ENCODE measurements around the gene TOB2.

The TOB2 gene

GRCh38 chr22:41429951-41430332, 16.7 kb downstream of the TOB2 start:
- no peak overlapping the region for H2AFZ ChIP-seq (ENCODE audit: low read depth, low read length)
- H3K27me3 ChIP-seq (ENCODE audit: insufficient read depth, low read length): no peaks in the 10 kb centered on the region
- H3K4me1 ChIP-seq (ENCODE audit: insufficient read depth, low read length): no peaks in the 10 kb centered on the region
- H3K36me3 ChIP-seq (ENCODE audit: insufficient read depth, low read length): peaks cover 31% of the 10 kb centered on the region
- H3K9me3 ChIP-seq (ENCODE audit: low read length): no peaks in the 10 kb centered on the region
- H3K4me3 ChIP-seq (ENCODE audit: low read length): no peak overlapping the region

- H3K36me3 ChIP-seq (ENCODE audit: insufficient read depth, low read length): peaks cover 26% of the 10 kb centered on the region
- H3K4me3 ChIP-seq (ENCODE audit: low read length): no peak overlapping the region
- no peak overlapping the region for H2AFZ ChIP-seq (ENCODE audit: low read depth, low read length)
- H3K9me3 ChIP-seq (ENCODE audit: low read length): no peaks in the 10 kb centered on the region
- no peaks in the 10 kb centered on the region for H3K27me3 ChIP-seq (ENCODE audit: insufficient read depth, low read length)
- no peaks in the 10 kb centered on the region for H3K4me1 ChIP-seq (ENCODE audit: insufficient read depth, low read length)
Measured at GRCh38 chr22:41429232-41429950, 17.2 kb downstream of the TOB2 start.

- H3K9me3 ChIP-seq (ENCODE audit: low read length): no peaks in the 10 kb centered on the region
- no peaks in the 10 kb centered on the region for H3K4me1 ChIP-seq (ENCODE audit: insufficient read depth, low read length)
- H2AFZ ChIP-seq (ENCODE audit: low read depth, low read length): no peak overlapping the region
- H3K27me3 ChIP-seq (ENCODE audit: insufficient read depth, low read length): no peaks in the 10 kb centered on the region
- peaks cover 12% of the 10 kb centered on the region for H3K36me3 ChIP-seq (ENCODE audit: insufficient read depth, low read length)
- H3K4me3 ChIP-seq (ENCODE audit: low read length): no peak overlapping the region
Measured at GRCh38 chr22:41425660-41426365, 20.8 kb downstream of the TOB2 start.

GRCh38 chr22:41418717-41419116, 27.9 kb downstream of the TOB2 start:
- Histone ChIP-seq H3K4me1 (ENCODE audit: insufficient read depth, low read length) (peaks cover 8% of the 10 kb centered on the region), H3K9me3 (ENCODE audit: low read length) (no peaks in the 10 kb centered on the region), H3K27me3 (ENCODE audit: insufficient read depth, low read length) (no peaks in the 10 kb centered on the region)

GRCh38 chr22:41417622-41418390, 28.8 kb downstream of the TOB2 start:
- no peaks in the 10 kb centered on the region for H3K9me3 ChIP-seq (ENCODE audit: low read length)
- H3K27me3 ChIP-seq (ENCODE audit: insufficient read depth, low read length): no peaks in the 10 kb centered on the region
- H2AFZ ChIP-seq (ENCODE audit: low read depth, low read length): no peak overlapping the region
- H3K36me3 ChIP-seq (ENCODE audit: insufficient read depth, low read length): peaks cover 3% of the 10 kb centered on the region
- peaks cover 8% of the 10 kb centered on the region for H3K4me1 ChIP-seq (ENCODE audit: insufficient read depth, low read length)
- no peak overlapping the region for H3K4me3 ChIP-seq (ENCODE audit: low read length)

More at GRCh38 chr22:41418717-41419116, 27.9 kb downstream of the TOB2 start:
- Histone ChIP-seq H3K4me3 (ENCODE audit: low read length) (no peak overlapping the region), H3K36me3 (ENCODE audit: insufficient read depth, low read length) (peaks cover 7% of the 10 kb centered on the region), H2AFZ (ENCODE audit: low read depth, low read length) (no peak overlapping the region)

- H3K4me1 ChIP-seq (ENCODE audit: insufficient read depth, low read length): peaks cover 14% of the 10 kb centered on the region
- no peak overlapping the region for H3K4me3 ChIP-seq (ENCODE audit: low read length)
- H2AFZ ChIP-seq (ENCODE audit: low read depth, low read length): no peak overlapping the region
- H3K27me3 ChIP-seq (ENCODE audit: insufficient read depth, low read length): no peaks in the 10 kb centered on the region
- H3K36me3 ChIP-seq (ENCODE audit: insufficient read depth, low read length): no peaks in the 10 kb centered on the region
- no peaks in the 10 kb centered on the region for H3K9me3 ChIP-seq (ENCODE audit: low read length)
Measured at GRCh38 chr22:41415554-41415953, 31.0 kb downstream of the TOB2 start.

GRCh38 chr22:41411021-41411851, 35.4 kb downstream of the TOB2 start:
- no peaks in the 10 kb centered on the region for H3K9me3 ChIP-seq (ENCODE audit: low read length)
- no peaks in the 10 kb centered on the region for H3K27me3 ChIP-seq (ENCODE audit: insufficient read depth, low read length)

GRCh38 chr22:41410311-41410751, 36.3 kb downstream of the TOB2 start:
- Histone ChIP-seq H3K27me3 (ENCODE audit: insufficient read depth, low read length) (no peaks in the 10 kb centered on the region), H3K4me3 (ENCODE audit: low read length) (no peak overlapping the region), H2AFZ (ENCODE audit: low read depth, low read length) (no peak overlapping the region), H3K4me1 (ENCODE audit: insufficient read depth, low read length) (peaks cover 14% of the 10 kb centered on the region), H3K9me3 (ENCODE audit: low read length) (no peaks in the 10 kb centered on the region), H3K36me3 (ENCODE audit: insufficient read depth, low read length) (no peaks in the 10 kb centered on the region)

More at GRCh38 chr22:41411021-41411851, 35.4 kb downstream of the TOB2 start:
- Histone ChIP-seq H2AFZ (ENCODE audit: low read depth, low read length) (no peak overlapping the region), H3K4me3 (ENCODE audit: low read length) (no peak overlapping the region), H3K36me3 (ENCODE audit: insufficient read depth, low read length) (no peaks in the 10 kb centered on the region), H3K4me1 (ENCODE audit: insufficient read depth, low read length) (peaks cover 14% of the 10 kb centered on the region)

- H3K4me1 ChIP-seq (ENCODE audit: insufficient read depth, low read length): peaks cover 6% of the 10 kb centered on the region
Measured at GRCh38 chr22:41408665-41409064, 37.9 kb downstream of the TOB2 start.

GRCh38 chr22:41407433-41407832, 39.2 kb downstream of the TOB2 start:
- H3K4me3 ChIP-seq (ENCODE audit: low read length): no peak overlapping the region
- H3K36me3 ChIP-seq (ENCODE audit: insufficient read depth, low read length): no peaks in the 10 kb centered on the region
- H3K9me3 ChIP-seq (ENCODE audit: low read length): no peaks in the 10 kb centered on the region
- no peaks in the 10 kb centered on the region for H3K27me3 ChIP-seq (ENCODE audit: insufficient read depth, low read length)
- H2AFZ ChIP-seq (ENCODE audit: low read depth, low read length): no peak overlapping the region
- peaks cover 6% of the 10 kb centered on the region for H3K4me1 ChIP-seq (ENCODE audit: insufficient read depth, low read length)

More at GRCh38 chr22:41408665-41409064, 37.9 kb downstream of the TOB2 start:
- Histone ChIP-seq H3K27me3 (ENCODE audit: insufficient read depth, low read length) (no peaks in the 10 kb centered on the region), H3K9me3 (ENCODE audit: low read length) (no peaks in the 10 kb centered on the region), H2AFZ (ENCODE audit: low read depth, low read length) (no peak overlapping the region), H3K36me3 (ENCODE audit: insufficient read depth, low read length) (no peaks in the 10 kb centered on the region), H3K4me3 (ENCODE audit: low read length) (no peak overlapping the region)

- no peak overlapping the region for H3K4me3 ChIP-seq (ENCODE audit: low read length)
- H3K4me1 ChIP-seq (ENCODE audit: insufficient read depth, low read length): peaks cover 2% of the 10 kb centered on the region
- H3K36me3 ChIP-seq (ENCODE audit: insufficient read depth, low read length): no peaks in the 10 kb centered on the region
- H2AFZ ChIP-seq (ENCODE audit: low read depth, low read length): no peak overlapping the region
- H3K9me3 ChIP-seq (ENCODE audit: low read length): no peaks in the 10 kb centered on the region
- H3K27me3 ChIP-seq (ENCODE audit: insufficient read depth, low read length): no peaks in the 10 kb centered on the region
Measured at GRCh38 chr22:41406410-41406809, 40.2 kb downstream of the TOB2 start.

GRCh38 chr22:41405588-41405987, 41.0 kb downstream of the TOB2 start:
- H3K9me3 ChIP-seq (ENCODE audit: low read length): no peaks in the 10 kb centered on the region
- H3K4me3 ChIP-seq (ENCODE audit: low read length): no peak overlapping the region
- H3K36me3 ChIP-seq (ENCODE audit: insufficient read depth, low read length): no peaks in the 10 kb centered on the region
- no peaks in the 10 kb centered on the region for H3K27me3 ChIP-seq (ENCODE audit: insufficient read depth, low read length)
- H2AFZ ChIP-seq (ENCODE audit: low read depth, low read length): no peak overlapping the region
- H3K4me1 ChIP-seq (ENCODE audit: insufficient read depth, low read length): no peaks in the 10 kb centered on the region

All from neuron (in vitro differentiated cells).